Hematopoietic multipotent progenitor cell treated with erythropoietin and hydrocortisone succinate and interleukin-3 and kit ligand, for 17 days (in vitro differentiated cells): ENCODE measurements around the gene KRT71.

ENCODE experiments used
- DNase-seq: peaks from one replicate; pipeline ENCODE4 v3.0.0-alpha.2; 2015; ENCODE audit warnings: low spot score

Gene KRT71

GRCh38 chr12:52497975-52498374 is 55.0 kb downstream of the KRT71 start:
- no peak for DNase-seq

- DNase-seq = no peak
These were observed 56.3 kb downstream of the KRT71 start for GRCh38 chr12:52496590-52497071.

GRCh38 chr12:52496054-52496453 is 56.9 kb downstream of the KRT71 start:
- no peak for DNase-seq

- no peak for DNase-seq
These were observed 57.6 kb downstream of the KRT71 start for GRCh38 chr12:52495389-52495788.

GRCh38 chr12:52494518-52494917 is 58.4 kb downstream of the KRT71 start:
- no peak for DNase-seq

- no peak for DNase-seq
These were observed 58.8 kb downstream of the KRT71 start for GRCh38 chr12:52494100-52494499.
